Kidney epithelial cell (primary cell): Measurements from ENCODE around the gene GBA3. TPM values are rescaled to one million over a fixed set of nuclear protein-coding genes. Genes with fewer than 3 reads are reported as not detected.

Source experiments
- DNase-seq: peaks from one replicate; pipeline ENCODE4 v3.0.0-alpha.2; 2010; ENCODE audit warnings: low read depth
- H3K27me3 ChIP-seq: 2 replicates; pipeline ENCODE4 v1.6.0; 2011; ENCODE audit warnings: low read length; ENCODE audit not compliant: control insufficient read depth, insufficient read depth
- H3K36me3 ChIP-seq: 2 replicates; pipeline ENCODE4 v1.5.1; 2011; ENCODE audit warnings: low read length; ENCODE audit not compliant: control insufficient read depth, insufficient read depth
- H3K4me3 ChIP-seq: 2 replicates; pipeline ENCODE4 v1.5.1; 2011; ENCODE audit warnings: low read depth, mild to moderate bottlenecking, control low read depth, low read length
- CTCF ChIP-seq: IDR thresholded peaks from 2 replicates; pipeline ENCODE4 v1.5.1; 2011; ENCODE audit warnings: mild to moderate bottlenecking, moderate library complexity, low read length, control low read depth, inconsistent platforms; ENCODE audit not compliant: insufficient read depth, poor library complexity, severe bottlenecking
- total RNA-seq: library from RNA; depleted of rRNA; stranded (reverse); fragments of >200 nt; gene quantifications from 2 replicates; pipeline ENCODE4 v1.2.3, GENCODE V29; 2015

Gene GBA3
- total RNA-seq, 1 donor from 2014 or later, result not detected

GRCh38 chr4:22850630-22851029 lies 157.9 kb downstream of the GBA3 start:
- H3K27me3 ChIP-seq, result no peaks in the 10 kb centered on the region
- no peak for DNase-seq
- TF ChIP-seq CTCF, result no peak

GRCh38 chr4:22857411-22857810 lies 164.7 kb downstream of the GBA3 start:
- DNase-seq, result no peak
- no peak for TF ChIP-seq CTCF

More at GRCh38 chr4:22850630-22851029, 157.9 kb downstream of the GBA3 start:
- no peak overlapping the region for H3K4me3 ChIP-seq
- H3K36me3 ChIP-seq, result no peaks in the 10 kb centered on the region

GRCh38 chr4:22859318-22859717 lies 166.6 kb downstream of the GBA3 start:
- no peak for TF ChIP-seq CTCF
- DNase-seq, result no peak
- H3K27me3 ChIP-seq, result no peaks in the 10 kb centered on the region
- H3K36me3 ChIP-seq, result no peaks in the 10 kb centered on the region
- no peak overlapping the region for H3K4me3 ChIP-seq

More at GRCh38 chr4:22857411-22857810, 164.7 kb downstream of the GBA3 start:
- Histone ChIP-seq H3K27me3 (no peaks in the 10 kb centered on the region), H3K36me3 (no peaks in the 10 kb centered on the region), H3K4me3 (no peak overlapping the region)

Other genes with a start within 250 kb of the GBA3 start
- 23.2 and 30.5 TPM in 2 replicates for gene ADGRA3, start 176.9 kb upstream of the GBA3 start, total RNA-seq